Omental fat pad (tissue), 4 donors: ENCODE data around the gene KMT2E. TPM values are rescaled to one million over a fixed set of nuclear protein-coding genes. Genes with fewer than 3 reads are reported as not detected.

Experiments
- ATAC-seq: fragments of 150-250 bp; one replicate; pipeline ENCODE4 v1.9.1; 2016; ENCODE audit warnings: mild to moderate bottlenecking, moderate library complexity; ENCODE audit not compliant: low FRiP score
- DNase-seq: peaks from one replicate; pipeline ENCODE4 v3.0.0-alpha.2; 2019; ENCODE audit warnings: low spot score
- CTCF ChIP-seq, 3 donors: fragments of 450-650 bp; IDR thresholded peaks; one replicate each; pipeline ENCODE4 v1.5.1; 2016 to 2017; ENCODE audit warnings: antibody characterized with exemption in 3 of 3, mild to moderate bottlenecking in 3 of 3, moderate library complexity in 2 of 3
- total RNA-seq, 4 donors: library from RNA; depleted of rRNA; stranded (reverse); fragments of >200 nt; gene quantifications; one replicate each; pipeline ENCODE4 v1.1.0, GENCODE V29; 2016

KMT2E gene
- total RNA-seq, 4 donors from 2014 or later: 75.3 to 124 (median 101) TPM

GRCh38 chr7:105060437-105060836 lies 46.4 kb downstream of the KMT2E start:
- ATAC-seq: no peak
- TF ChIP-seq CTCF (IDR thresholded peaks at IDR 0.05): no peak

GRCh38 chr7:105060923-105061322 lies 46.9 kb downstream of the KMT2E start:
- ATAC-seq (no peak), DNase-seq (no peak)
- TF ChIP-seq CTCF (IDR thresholded peaks at IDR 0.05): no peak

More at GRCh38 chr7:105060437-105060836, 46.4 kb downstream of the KMT2E start:
- DNase-seq: no peak

GRCh38 chr7:105065104-105065503 lies 51.1 kb downstream of the KMT2E start:
- no peak for DNase-seq
- no peak for ATAC-seq

GRCh38 chr7:105067691-105068090 lies 53.7 kb downstream of the KMT2E start:
- no peak for ATAC-seq
- TF ChIP-seq CTCF (IDR thresholded peaks at IDR 0.05): no peak
- DNase-seq: no peak

More at GRCh38 chr7:105065104-105065503, 51.1 kb downstream of the KMT2E start:
- TF ChIP-seq CTCF (IDR thresholded peaks at IDR 0.05): no peak

- DNase-seq (no peak), ATAC-seq (no peak)
- TF ChIP-seq CTCF (IDR thresholded peaks at IDR 0.05): no peak
These were observed 54.9 kb downstream of the KMT2E start for GRCh38 chr7:105068886-105069285.

GRCh38 chr7:105073143-105073542 lies 59.1 kb downstream of the KMT2E start:
- DNase-seq: no peak
- no peak for TF ChIP-seq CTCF (IDR thresholded peaks at IDR 0.05)
- ATAC-seq: no peak

GRCh38 chr7:105079348-105079747 lies 65.3 kb downstream of the KMT2E start:
- ATAC-seq (no peak), DNase-seq (no peak)
- TF ChIP-seq CTCF (IDR thresholded peaks at IDR 0.05): no peak
